Neural cell (in vitro differentiated cells): ENCODE data around the gene CABP4. TPM values are rescaled to one million over a fixed set of nuclear protein-coding genes. Genes with fewer than 3 reads are reported as not detected.

Experiments used
- H2AFZ ChIP-seq: fragments of 200-600, 300-800 bp; sonication (generic), shearing (Covaris generic); 2 replicates; pipeline ENCODE4 v1.6.0; 2014; ENCODE audit warnings: low read depth, mild to moderate bottlenecking, antibody characterized with exemption, low read length, moderate library complexity
- H3F3A ChIP-seq: fragments of 200-600 bp; shearing (Covaris generic); 2 replicates; pipeline ENCODE4 v1.6.1; 2016; ENCODE audit warnings: mild to moderate bottlenecking, moderate library complexity, mixed read lengths, antibody characterized with exemption, low read length; ENCODE audit not compliant: insufficient read depth, poor library complexity, severe bottlenecking
- H3K27ac ChIP-seq: fragments of 200-600, 300-800 bp; sonication (generic), shearing (Covaris generic); 2 replicates; pipeline ENCODE4 v1.5.1; 2014; ENCODE audit warnings: mild to moderate bottlenecking, low read length, moderate library complexity
- H3K27me3 ChIP-seq: fragments of 300-800, 200-600 bp; sonication (generic), shearing (Covaris generic); 2 replicates; pipeline ENCODE4 v1.6.0; 2014; ENCODE audit warnings: mild to moderate bottlenecking, low read depth, low read length, moderate library complexity; ENCODE audit not compliant: insufficient read depth
- H3K36me3 ChIP-seq: fragments of 300-800, 200-600 bp; sonication (generic), shearing (Covaris generic); 2 replicates; pipeline ENCODE4 v1.5.1; 2014; ENCODE audit warnings: mild to moderate bottlenecking, antibody characterized with exemption, low read length, moderate library complexity; ENCODE audit not compliant: insufficient read depth
- H3K4me2 ChIP-seq: fragments of 300-800, 200-600 bp; sonication (generic), shearing (Covaris generic); 2 replicates; pipeline ENCODE4 v1.6.0; 2014; ENCODE audit warnings: mild to moderate bottlenecking, low read length
- H3K4me3 ChIP-seq: fragments of 300-800, 200-600 bp; sonication (generic), shearing (Covaris generic); 2 replicates; pipeline ENCODE4 v1.5.1; 2014; ENCODE audit warnings: mild to moderate bottlenecking, low read length, moderate library complexity
- H3K79me2 ChIP-seq: fragments of 200-600 bp; shearing (Covaris generic); replicated peaks from 2 replicates; pipeline ENCODE4 v1.6.0; 2014; ENCODE audit warnings: mild to moderate bottlenecking, low read length, moderate library complexity; ENCODE audit not compliant: insufficient read depth
- H3K9ac ChIP-seq: fragments of 300-800, 200-600 bp; sonication (generic), shearing (Covaris generic); 2 replicates; pipeline ENCODE4 v1.6.1; 2016; ENCODE audit warnings: mild to moderate bottlenecking, low read length, mixed read lengths
- H3K9me2 ChIP-seq: fragments of 200-600 bp; shearing (Covaris generic); 2 replicates; pipeline ENCODE4 v1.6.1; 2016; ENCODE audit warnings: mild to moderate bottlenecking, low read length, mixed read lengths; ENCODE audit not compliant: insufficient read depth
- H3K9me3 ChIP-seq: fragments of 200-600, 300-800 bp; sonication (generic), shearing (Covaris generic); 2 replicates; pipeline ENCODE4 v1.6.1; 2016; ENCODE audit warnings: mild to moderate bottlenecking, mixed run types, low read length, moderate library complexity, mixed read lengths
- H4K20me1 ChIP-seq: fragments of 200-600 bp; shearing (Covaris generic); 2 replicates; pipeline ENCODE4 v1.6.1; 2016; ENCODE audit warnings: mild to moderate bottlenecking, mixed run types; ENCODE audit not compliant: insufficient read depth
- CTCF ChIP-seq: fragments of 450-650 bp; IDR thresholded peaks from 2 replicates; pipeline ENCODE4 v1.5.1; 2014; ENCODE audit warnings: antibody characterized with exemption, mild to moderate bottlenecking, moderate library complexity; ENCODE audit not compliant: poor library complexity, severe bottlenecking
- EP300 ChIP-seq: fragments of 450-650 bp; conservative IDR thresholded peaks from 2 replicates; pipeline ENCODE4 v1.6.1; 2014; ENCODE audit warnings: antibody characterized with exemption, mild to moderate bottlenecking, moderate library complexity; ENCODE audit not compliant: poor library complexity, severe bottlenecking
- EZH2 ChIP-seq: fragments of 200-600, 300-800 bp; shearing (Covaris generic), sonication (generic); IDR thresholded peaks from 2 replicates; pipeline ENCODE4 v1.6.1; 2014; ENCODE audit warnings: antibody characterized with exemption, low read length, borderline replicate concordance, mild to moderate bottlenecking; ENCODE audit not compliant: insufficient read depth, poor library complexity, severe bottlenecking
- MXI1 ChIP-seq: fragments of 450-650 bp; conservative IDR thresholded peaks from 2 replicates; pipeline ENCODE4 v1.6.1; 2014; ENCODE audit warnings: antibody characterized with exemption, mild to moderate bottlenecking; ENCODE audit not compliant: poor library complexity, severe bottlenecking
- POLR2AphosphoS5 ChIP-seq: IDR thresholded peaks from 2 replicates; pipeline ENCODE4 v1.6.1; 2012
- RAD21 ChIP-seq: fragments of 450-650 bp; conservative IDR thresholded peaks from 2 replicates; pipeline ENCODE4 v1.6.1; 2014; ENCODE audit warnings: antibody characterized with exemption, mild to moderate bottlenecking, moderate library complexity
- REST ChIP-seq: IDR thresholded peaks from 2 replicates; pipeline ENCODE4 v1.6.1; 2012; ENCODE audit warnings: borderline replicate concordance
- SMC3 ChIP-seq: fragments of 450-650 bp; conservative IDR thresholded peaks from 2 replicates; pipeline ENCODE4 v1.6.1; 2014; ENCODE audit warnings: antibody characterized with exemption, mild to moderate bottlenecking, moderate library complexity; ENCODE audit not compliant: poor library complexity
- TAF1 ChIP-seq: IDR thresholded peaks from 2 replicates; pipeline ENCODE4 v1.6.1; 2012; ENCODE audit warnings: low read depth
- polyA plus RNA-seq: library from polyadenylated mRNA; depleted of rRNA; stranded (reverse); fragments of >200 nt; gene quantifications from 2 replicates; pipeline ENCODE4 v1.2.3, GENCODE V29; 2014

Gene CABP4
- polyA plus RNA-seq, 1 donor from 2014 or later = not detected

GRCh38 chr11:67486481-67487195 is 31.5 kb downstream of the CABP4 start:
- H3K36me3 ChIP-seq = no peaks in the 10 kb centered on the region

GRCh38 chr11:67489203-67489884 is 34.2 kb downstream of the CABP4 start:
- TF ChIP-seq MXI1 (no peak), POLR2AphosphoS5 (no peak), EZH2 (no peak), CTCF (no peak), RAD21 (no peak), SMC3 (no peak), TAF1 (no peak), EP300 (no peak), REST (no peak)
- no peak overlapping the region for H3K4me2 ChIP-seq
- no peaks in the 10 kb centered on the region for H3F3A ChIP-seq
- no peaks in the 10 kb centered on the region for H3K9me3 ChIP-seq
- H3K9ac ChIP-seq = no peak overlapping the region
- H3K27me3 ChIP-seq = no peaks in the 10 kb centered on the region
- H3K9me2 ChIP-seq = no peaks in the 10 kb centered on the region
- no peaks in the 10 kb centered on the region for H4K20me1 ChIP-seq
- H3K4me3 ChIP-seq = no peak overlapping the region
- H3K79me2 ChIP-seq = no peaks in the 10 kb centered on the region
- no peak overlapping the region for H3K27ac ChIP-seq
- no peak overlapping the region for H2AFZ ChIP-seq
- no peaks in the 10 kb centered on the region for H3K36me3 ChIP-seq

More at GRCh38 chr11:67486481-67487195, 31.5 kb downstream of the CABP4 start:
- H3K4me2 ChIP-seq = no peak overlapping the region
- no peak for TF ChIP-seq TAF1
- TF ChIP-seq CTCF = no peak
- TF ChIP-seq POLR2AphosphoS5 = no peak
- no peak for TF ChIP-seq MXI1
- H3F3A ChIP-seq = no peaks in the 10 kb centered on the region
- H3K9me2 ChIP-seq = no peaks in the 10 kb centered on the region
- H3K9ac ChIP-seq = no peak overlapping the region
- H3K27ac ChIP-seq = no peak overlapping the region
- no peaks in the 10 kb centered on the region for H3K9me3 ChIP-seq
- H4K20me1 ChIP-seq = no peaks in the 10 kb centered on the region
- H3K27me3 ChIP-seq = no peaks in the 10 kb centered on the region
- no peak overlapping the region for H2AFZ ChIP-seq
- H3K79me2 ChIP-seq = peaks cover 4% of the 10 kb centered on the region
- no peak overlapping the region for H3K4me3 ChIP-seq
